H9 (cell line): ENCODE results near the gene SMYD1. TPM values are rescaled to one million over a fixed set of nuclear protein-coding genes. Genes with fewer than 3 reads are reported as not detected.

Experiments used
- DNase-seq: peaks from one replicate; pipeline ENCODE4 v3.0.0-alpha.2; 2017
- H2AFZ ChIP-seq: one replicate; pipeline ENCODE4 v1.6.1; 2013; ENCODE audit warnings: mild to moderate bottlenecking, low read length, control low read depth, moderate library complexity
- H2AK5ac ChIP-seq: 2 replicates; pipeline ENCODE4 v1.6.1; 2013; ENCODE audit warnings: low read length, control low read depth, mixed read lengths; ENCODE audit not compliant: insufficient read length
- H2BK120ac ChIP-seq: one replicate; pipeline ENCODE4 v1.6.1; 2013; ENCODE audit warnings: low read depth, mild to moderate bottlenecking, low read length, control low read depth, inconsistent platforms; ENCODE audit not compliant: poor library complexity, severe bottlenecking
- H2BK12ac ChIP-seq: 2 replicates; pipeline ENCODE4 v1.6.1; 2013; ENCODE audit warnings: low read length, control low read depth, mixed read lengths, low read depth; ENCODE audit not compliant: insufficient read length
- H2BK15ac ChIP-seq: 2 replicates; pipeline ENCODE4 v1.6.1; 2013; ENCODE audit warnings: low read depth, low read length, control low read depth
- H2BK20ac ChIP-seq: one replicate; pipeline ENCODE4 v1.6.1; 2013; ENCODE audit warnings: low read depth, mild to moderate bottlenecking, low read length, control low read depth, inconsistent platforms; ENCODE audit not compliant: poor library complexity, severe bottlenecking
- H2BK5ac ChIP-seq: 2 replicates; pipeline ENCODE4 v1.6.1; 2013; ENCODE audit warnings: low read length, control low read depth, mixed read lengths; ENCODE audit not compliant: insufficient read length
- H3K14ac ChIP-seq: 2 replicates; pipeline ENCODE4 v1.6.1; 2013; ENCODE audit warnings: low read length, control low read depth; ENCODE audit not compliant: insufficient read depth
- H3K18ac ChIP-seq: 2 replicates; pipeline ENCODE4 v1.6.1; 2013; ENCODE audit warnings: low read depth, mild to moderate bottlenecking, mixed read lengths, low read length, control low read depth; ENCODE audit not compliant: insufficient read length
- H3K23ac ChIP-seq: 2 replicates; pipeline ENCODE4 v1.6.1; 2013; ENCODE audit warnings: low read length, control low read depth, mixed read lengths, low read depth; ENCODE audit not compliant: insufficient read length
- H3K23me2 ChIP-seq: 2 replicates; pipeline ENCODE4 v1.6.1; 2013; ENCODE audit warnings: low read depth, mild to moderate bottlenecking, mixed read lengths, low read length, control low read depth; ENCODE audit not compliant: insufficient read length, poor library complexity, severe bottlenecking
- H3K27ac ChIP-seq: 2 replicates; pipeline ENCODE4 v1.5.1; 2013; ENCODE audit warnings: low read length, control low read depth, mixed read lengths, low read depth; ENCODE audit not compliant: insufficient read length
- H3K27me3 ChIP-seq: 2 replicates; pipeline ENCODE4 v1.6.1; 2013; ENCODE audit warnings: low read length, control low read depth, inconsistent platforms; ENCODE audit not compliant: insufficient read depth
- H3K4ac ChIP-seq: 2 replicates; pipeline ENCODE4 v1.6.1; 2013; ENCODE audit warnings: low read depth, mild to moderate bottlenecking, control low read depth, inconsistent platforms, low read length, moderate library complexity
- H3K4me1 ChIP-seq: 2 replicates; pipeline ENCODE4 v1.6.1; 2013; ENCODE audit warnings: low read length, control low read depth, inconsistent platforms; ENCODE audit not compliant: insufficient read depth
- H3K4me2 ChIP-seq: 2 replicates; pipeline ENCODE4 v1.6.1; 2013; ENCODE audit warnings: low read length, control low read depth, mixed read lengths; ENCODE audit not compliant: insufficient read length, insufficient read depth
- H3K56ac ChIP-seq: 2 replicates; pipeline ENCODE4 v1.6.1; 2013; ENCODE audit warnings: low read depth, mild to moderate bottlenecking, mixed read lengths, low read length, control low read depth; ENCODE audit not compliant: insufficient read length
- H3K79me1 ChIP-seq: 2 replicates; pipeline ENCODE4 v1.6.1; 2013; ENCODE audit warnings: low read depth, mild to moderate bottlenecking, moderate library complexity, low read length, control low read depth, inconsistent platforms; ENCODE audit not compliant: insufficient read depth, poor library complexity, severe bottlenecking
- H3K79me2 ChIP-seq: 2 replicates; pipeline ENCODE4 v1.6.1; 2013; ENCODE audit warnings: low read length, control low read depth, inconsistent platforms; ENCODE audit not compliant: insufficient read depth
- H3K9ac ChIP-seq: 2 replicates; pipeline ENCODE4 v1.6.1; 2013; ENCODE audit warnings: low read length, control low read depth, mixed read lengths; ENCODE audit not compliant: insufficient read length; ENCODE audit errors: extremely low read depth
- H3K9me3 ChIP-seq: one replicate; pipeline ENCODE4 v1.6.1; 2013; ENCODE audit warnings: low read depth, low read length, inconsistent platforms; ENCODE audit not compliant: control insufficient read depth
- H3T11ph ChIP-seq: one replicate; pipeline ENCODE4 v1.6.1; 2013; ENCODE audit warnings: mild to moderate bottlenecking, low read length, control low read depth, inconsistent platforms
- H4K20me1 ChIP-seq: one replicate; pipeline ENCODE4 v1.6.1; 2013; ENCODE audit not compliant: control insufficient read depth, insufficient read length, insufficient read depth
- H4K5ac ChIP-seq: 2 replicates; pipeline ENCODE4 v1.6.1; 2013; ENCODE audit warnings: low read depth, mild to moderate bottlenecking, mixed read lengths, low read length, control low read depth; ENCODE audit not compliant: insufficient read length
- H4K8ac ChIP-seq: replicated peaks from 2 replicates; pipeline ENCODE4 v1.6.1; 2013; ENCODE audit warnings: low read length, control low read depth, mixed read lengths, low read depth; ENCODE audit not compliant: insufficient read length
- H4K91ac ChIP-seq: 2 replicates; pipeline ENCODE4 v1.6.1; 2013; ENCODE audit warnings: low read depth, mild to moderate bottlenecking, moderate library complexity, mixed read lengths, low read length, control low read depth; ENCODE audit not compliant: insufficient read length
- H3K27ac Mint-ChIP-seq, 3 experiments: 2 replicates in 2 of 3; 3 replicates in 1 of 3; pipeline ENCODE4 v1.8.0; 2020 to 2021; ENCODE audit warnings: mixed read lengths in 3 of 3, mild to moderate bottlenecking in 1 of 3, moderate library complexity in 1 of 3
- H3K27me3 Mint-ChIP-seq: 2 replicates; pipeline ENCODE4 v1.8.0; 2021; ENCODE audit warnings: low read depth, mild to moderate bottlenecking, moderate library complexity, mixed read lengths
- H3K36me3 Mint-ChIP-seq, 3 experiments: 2 replicates in 2 of 3; 3 replicates in 1 of 3; pipeline ENCODE4 v1.8.0; 2020 to 2021; ENCODE audit warnings: low read depth in 3 of 3, mixed read lengths in 3 of 3; ENCODE audit not compliant: insufficient read depth in 1 of 3
- H3K4me1 Mint-ChIP-seq, 2 experiments: 2 replicates each; pipeline ENCODE4 v1.8.0; 2020; ENCODE audit warnings: mixed read lengths in 2 of 2
- H3K4me3 Mint-ChIP-seq, 2 experiments: 2 replicates in 1 of 2; 3 replicates in 1 of 2; pipeline ENCODE4 v1.8.0; 2020 to 2021; ENCODE audit warnings: mild to moderate bottlenecking in 2 of 2, mixed read lengths in 2 of 2, moderate library complexity in 1 of 2
- H3K9me3 Mint-ChIP-seq, 2 experiments: 2 replicates in 1 of 2; 3 replicates in 1 of 2; pipeline ENCODE4 v1.8.0; 2020; ENCODE audit warnings: mild to moderate bottlenecking in 2 of 2, mixed read lengths in 2 of 2, moderate library complexity in 1 of 2
- CTCF ChIP-seq: fragments of 200-600 bp; sonication (generic); conservative IDR thresholded peaks from 3 replicates; pipeline ENCODE4 v1.8.0; 2021; ENCODE audit warnings: antibody characterized with exemption, mild to moderate bottlenecking
- WGBS: extraction: QIAGEN DNeasy Blood & Tissue Kit; methylation state at CpG from one replicate; pipeline ENCODE4 v1.1.7; 2013; ENCODE audit warnings: missing lambda C conversion rate, low lambda C conversion rate, mixed read lengths; ENCODE audit not compliant: insufficient read length; ENCODE audit errors: extremely low coverage; 5-methylcytosine and 5-hydroxymethylcytosine counted together
- total RNA-seq: library from RNA; stranded (reverse); gene quantifications from 2 replicates; pipeline ENCODE4 v1.2.1, GENCODE V29; 2021

The SMYD1 gene
- total RNA-seq, 1 experiment from 2014 or later = not detected

GRCh38 chr2:88129313-88129959, 61.8 kb downstream of the SMYD1 start:
- no peak overlapping the region for H3K18ac ChIP-seq
- peaks cover 15% of the 10 kb centered on the region for H3K27me3 Mint-ChIP-seq
- no peak overlapping the region for H4K91ac ChIP-seq
- no peaks in the 10 kb centered on the region for H3K4me1 ChIP-seq
- no peak overlapping the region for H3K56ac ChIP-seq
- H3K23ac ChIP-seq = no peak overlapping the region
- peaks cover 0 to 4% of the 10 kb centered on the region in 2 experiments; a peak in 2 of 4 replicates for H3K4me1 Mint-ChIP-seq
- peak overlapping the region in 1 of 3 experiments; percentile 12; a peak in 1 of 7 replicates for H3K27ac Mint-ChIP-seq
- H4K20me1 ChIP-seq = no peaks in the 10 kb centered on the region
- H2BK5ac ChIP-seq = no peak overlapping the region
- no peak for DNase-seq
- no peak overlapping the region for H3T11ph ChIP-seq
- no peak overlapping the region for H4K8ac ChIP-seq
- no peak overlapping the region for H2BK12ac ChIP-seq
- no peak overlapping the region for H3K14ac ChIP-seq
- no peaks in the 10 kb centered on the region for H3K79me1 ChIP-seq
- H3K27me3 ChIP-seq = no peaks in the 10 kb centered on the region
- no peak overlapping the region for H2AFZ ChIP-seq
- no peak overlapping the region for H3K9ac ChIP-seq
- no peak overlapping the region for H3K4me3 Mint-ChIP-seq
- no peak for TF ChIP-seq CTCF
- H3K36me3 Mint-ChIP-seq = no peaks in the 10 kb centered on the region
- no peaks in the 10 kb centered on the region for H3K79me2 ChIP-seq
- no peak overlapping the region for H2AK5ac ChIP-seq
- H3K4ac ChIP-seq = no peak overlapping the region
- no peak overlapping the region for H3K27ac ChIP-seq
- no peak overlapping the region for H2BK20ac ChIP-seq
- H3K9me3 Mint-ChIP-seq = no peaks in the 10 kb centered on the region
- no peaks in the 10 kb centered on the region for H3K9me3 ChIP-seq
- H3K23me2 ChIP-seq = no peaks in the 10 kb centered on the region
- no peak overlapping the region for H2BK120ac ChIP-seq
- no CpG with 5 or more reads among the region's 7 CpGs for WGBS
- H3K4me2 ChIP-seq = no peak overlapping the region
- H2BK15ac ChIP-seq = no peak overlapping the region
- no peak overlapping the region for H4K5ac ChIP-seq
